GM21367 (cell line): ENCODE results near the gene CRAT.

Source experiments
- ATAC-seq: cut with Tn5 transposase; IDR thresholded peaks from one replicate; pipeline ENCODE4 v1.9.1; 2021; ENCODE audit not compliant: unreplicated experiment

The CRAT gene

DNA sequence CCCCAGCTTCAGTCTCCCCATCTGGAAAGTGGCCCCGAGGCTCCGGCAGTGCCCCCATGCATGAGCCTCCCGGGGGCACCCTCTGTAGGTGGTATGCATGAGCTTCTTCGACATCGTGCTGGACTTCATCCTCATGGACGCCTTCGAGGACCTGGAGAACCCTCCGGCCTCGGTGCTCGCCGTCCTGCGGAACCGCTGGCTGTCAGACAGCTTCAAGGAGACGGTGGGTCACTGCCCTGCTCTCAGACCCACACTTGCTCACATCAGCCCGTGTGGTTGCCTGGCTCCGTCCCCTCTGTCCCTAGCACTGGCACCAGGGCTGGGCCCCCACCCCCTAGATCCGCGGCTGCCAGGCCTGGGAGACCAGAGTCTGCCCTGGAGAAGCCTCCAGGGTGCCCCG, 42.5 kb downstream of the CRAT start:
- no peak for ATAC-seq

DNA sequence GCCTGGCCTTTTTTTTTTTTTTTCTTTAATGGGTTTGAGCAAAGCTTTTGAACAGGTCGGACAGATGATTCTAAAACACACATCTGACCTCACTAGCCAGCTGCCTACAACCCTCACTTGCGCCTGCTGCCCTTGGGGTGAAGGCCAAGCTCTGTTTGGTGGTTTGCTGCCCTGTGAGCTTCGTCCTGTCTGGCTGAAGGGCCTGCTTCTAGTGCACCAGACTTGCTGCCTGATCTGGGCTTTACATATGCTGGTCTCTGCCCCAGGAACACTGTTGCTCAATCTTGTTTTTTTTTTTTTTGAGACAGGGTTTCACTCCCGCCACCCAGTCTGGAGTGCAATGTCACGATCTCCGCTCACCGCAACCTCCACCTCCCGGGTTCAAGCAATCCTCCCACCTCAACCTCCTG, 46.1 kb downstream of the CRAT start:
- ATAC-seq: no peak

DNA sequence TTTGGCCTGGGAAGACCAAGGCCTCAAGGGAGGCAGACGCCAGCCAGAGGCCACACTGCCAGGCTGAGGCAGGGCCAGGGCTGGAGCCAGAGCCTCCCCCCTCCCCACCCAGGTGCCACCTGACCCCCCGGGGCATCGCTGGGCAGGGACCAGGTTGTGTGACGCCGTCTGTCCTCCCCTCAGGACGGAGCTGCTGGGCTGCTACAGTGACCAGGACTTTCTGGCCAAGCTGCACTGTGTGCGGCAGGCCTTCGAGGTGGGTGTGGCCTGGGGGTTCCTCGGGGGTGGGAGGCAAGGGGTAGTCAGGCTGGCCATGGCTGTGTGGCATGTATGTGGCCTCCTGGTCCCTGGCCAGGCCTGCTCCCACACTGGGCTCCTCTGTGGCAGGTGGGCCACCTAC, 47.5 kb downstream of the CRAT start:
- no peak for ATAC-seq

DNA sequence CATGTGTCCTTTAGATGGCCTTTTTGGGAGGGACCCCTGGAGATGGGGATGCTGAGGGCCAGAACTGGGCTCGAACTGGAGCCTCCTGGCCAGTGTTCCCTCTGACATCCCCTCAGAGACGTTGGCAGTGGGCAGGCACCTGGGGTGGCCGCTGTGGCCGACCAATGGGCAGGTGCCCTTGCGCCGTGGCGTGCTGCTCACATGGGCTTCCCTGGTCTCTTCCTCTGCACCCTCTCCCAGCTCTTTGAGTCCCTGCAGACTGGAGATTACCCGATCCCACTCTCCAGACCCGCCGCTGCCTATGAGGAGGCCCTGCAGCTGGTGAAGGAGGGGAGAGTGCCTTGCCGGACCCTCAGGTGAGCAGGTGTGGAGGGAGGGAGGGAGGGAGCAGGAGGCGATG, 49.6 kb downstream of the CRAT start:
- ATAC-seq: no peak

DNA sequence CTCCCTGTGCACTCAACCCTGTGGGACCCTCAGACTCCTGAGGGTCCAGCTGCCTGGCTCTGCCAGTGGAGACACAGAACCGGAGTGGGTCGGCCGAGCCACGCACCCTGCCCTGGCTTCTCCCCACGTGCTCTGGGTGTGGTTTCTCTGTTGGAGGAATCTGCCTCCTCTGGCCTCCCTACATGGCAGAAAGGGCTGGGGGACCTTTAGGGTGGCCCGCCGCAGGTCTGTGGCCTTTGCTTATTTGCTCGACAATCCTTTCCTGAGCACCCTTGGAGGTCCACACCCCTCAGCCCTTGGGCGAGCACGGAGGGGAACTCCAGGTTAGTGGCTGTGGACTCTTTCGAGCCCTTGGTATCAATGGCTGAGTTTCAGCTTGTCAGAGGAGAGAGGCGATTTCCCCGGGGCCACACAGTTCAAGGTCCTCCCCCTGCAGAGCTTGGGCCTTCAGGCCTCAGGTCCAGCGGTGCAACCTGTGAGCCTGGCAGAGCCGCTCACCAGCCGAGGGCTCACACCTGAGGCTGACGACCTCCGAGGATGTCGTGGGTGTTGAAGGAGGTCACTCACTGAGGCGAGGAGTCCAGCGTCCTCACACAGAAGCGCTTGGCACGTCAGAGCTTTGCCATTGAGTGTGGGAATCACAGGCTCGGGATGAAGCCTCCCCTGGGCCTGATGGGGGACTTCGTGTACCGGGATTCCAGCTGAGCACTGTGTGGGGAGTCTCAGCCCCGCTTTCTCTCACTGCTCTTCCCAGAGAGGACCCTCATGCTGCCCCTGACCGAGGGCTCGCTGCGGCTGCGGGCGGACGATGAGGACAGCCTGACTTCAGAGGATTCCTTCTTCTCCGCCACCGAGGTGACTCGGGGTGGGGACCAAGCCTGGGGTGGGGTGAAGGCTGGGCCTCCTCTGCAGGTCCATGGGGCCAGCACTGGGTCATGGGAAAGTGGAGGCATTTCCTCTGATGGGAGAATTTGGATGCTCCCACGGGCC, 50.5 kb downstream of the CRAT start:
- no peak for ATAC-seq

DNA sequence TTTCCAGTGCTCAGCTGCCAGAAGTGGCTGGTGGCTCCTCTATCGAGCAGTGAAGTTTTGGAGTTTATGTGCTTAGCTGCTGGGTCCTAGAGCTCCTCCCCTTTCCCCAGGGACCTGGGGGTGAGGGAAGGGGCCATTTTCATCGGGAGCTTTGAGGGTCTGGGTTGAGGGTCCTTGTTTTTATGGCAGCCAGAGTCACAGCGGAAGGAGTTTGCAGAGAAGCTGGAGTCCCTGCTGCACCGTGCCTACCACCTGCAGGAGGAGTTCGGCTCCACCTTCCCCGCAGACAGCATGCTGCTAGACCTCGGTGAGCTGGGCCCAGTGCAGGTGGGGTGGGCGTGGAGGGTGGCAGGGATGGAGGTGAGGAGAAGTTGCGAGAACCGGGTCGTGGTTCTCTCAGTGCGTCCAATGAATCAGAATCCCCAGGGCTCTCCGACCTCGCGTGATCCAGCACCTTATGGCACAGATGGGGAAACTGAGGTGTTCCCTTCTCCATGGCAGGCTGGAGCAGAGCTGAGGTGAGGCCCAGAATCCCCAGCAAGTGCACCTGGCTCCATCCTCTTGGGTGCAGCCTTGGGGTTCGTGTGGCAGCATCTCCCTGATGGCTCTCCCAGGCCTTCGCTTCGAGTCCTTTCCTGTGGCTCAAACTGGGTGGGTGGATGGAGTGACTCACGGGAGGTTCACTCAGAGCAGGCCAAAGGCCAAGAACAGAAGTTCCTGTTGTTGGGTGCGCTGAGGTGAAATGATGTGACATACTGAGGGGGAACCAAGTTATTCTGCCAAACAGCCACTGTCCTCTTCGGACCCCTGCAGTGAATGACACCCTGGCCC, 51.4 kb downstream of the CRAT start:
- no peak for ATAC-seq

DNA sequence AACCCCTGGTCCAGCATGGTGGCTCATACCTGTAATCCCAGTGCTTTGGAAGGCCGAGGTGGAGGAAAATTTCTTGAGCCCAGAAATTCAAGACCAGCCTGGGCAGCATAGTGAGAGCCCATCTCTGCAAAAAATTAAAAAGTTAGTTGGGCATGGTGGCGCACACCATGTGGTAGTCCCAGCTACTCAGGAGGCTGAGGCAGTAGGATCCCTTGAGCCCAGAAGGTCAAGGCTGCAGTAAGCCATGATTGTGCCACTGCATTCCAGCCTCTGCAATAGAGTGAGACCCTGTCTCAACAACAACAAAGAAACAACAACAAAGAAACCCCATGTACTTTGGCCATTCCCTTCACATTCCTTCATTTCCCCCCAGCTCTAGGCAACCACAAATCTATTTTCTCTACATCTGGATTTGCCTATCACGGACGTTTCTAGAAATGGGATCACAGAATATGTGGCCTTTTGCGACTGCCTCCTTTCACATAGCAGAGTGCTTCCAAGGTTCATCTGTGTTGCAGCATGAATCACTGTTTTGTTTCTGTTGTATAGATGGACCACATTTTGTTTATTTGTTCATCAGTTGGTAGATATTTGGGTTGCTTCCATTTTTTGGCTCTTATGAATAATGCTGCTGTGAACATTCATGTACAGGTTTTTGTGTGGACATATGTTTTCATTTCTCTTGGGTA, 56.3 kb downstream of the CRAT start:
- ATAC-seq: no peak

DNA sequence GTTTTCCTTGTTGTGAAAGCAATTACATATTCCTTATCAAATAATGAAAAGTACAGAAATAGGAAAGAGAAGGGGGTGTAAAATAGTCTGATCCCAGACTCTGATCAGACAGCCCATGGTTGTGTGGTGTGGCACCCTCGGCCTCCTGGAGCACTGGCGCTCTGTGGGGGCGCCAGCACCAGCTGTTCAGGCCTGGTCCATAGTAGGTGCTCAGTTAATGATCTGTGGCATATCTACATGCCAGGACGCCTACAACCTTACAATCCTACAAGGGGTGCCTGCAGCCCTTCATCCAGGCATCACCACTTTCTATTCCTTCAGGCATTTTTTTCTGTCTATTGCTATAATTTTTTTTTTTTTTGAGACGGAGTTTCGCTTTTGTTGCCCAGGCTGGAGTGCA, 57.6 kb downstream of the CRAT start:
- no peak for ATAC-seq

DNA sequence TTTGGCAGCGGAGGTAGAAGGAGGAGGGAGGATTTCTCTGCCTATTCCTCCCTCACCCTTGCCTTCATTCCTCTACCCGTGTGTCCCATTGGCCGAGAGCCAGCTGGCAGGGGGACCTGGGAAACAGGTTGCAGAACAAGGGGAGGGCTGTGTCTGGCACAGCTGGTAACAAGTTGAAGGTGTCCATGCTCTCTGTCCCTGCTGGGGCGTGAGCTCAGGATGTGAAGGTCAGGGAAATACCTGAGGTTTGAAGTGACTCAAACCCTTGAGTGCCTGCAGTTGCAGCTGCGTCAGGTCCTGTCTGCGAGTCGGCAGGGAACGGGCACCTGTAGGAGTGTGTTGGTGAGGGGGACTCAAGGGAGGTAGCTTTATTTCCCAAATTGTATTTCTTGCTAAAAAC, 58.0 kb downstream of the CRAT start:
- no peak for ATAC-seq
